Natural killer cell (primary cell): Measurements from ENCODE around the gene NCEH1. TPM values are rescaled to one million over a fixed set of nuclear protein-coding genes. Genes with fewer than 3 reads are reported as not detected.

Experiments used
- ATAC-seq, 3 donors: fragments of 150-1000 bp in 2 of 3; fragments of 200-7000 bp in 1 of 3; cut with Tn5 transposase; 1 replicate in 1 of 3; 2 replicates in 2 of 3; pipeline ENCODE4 v1.10.0; 2021; ENCODE audit warnings: mild to moderate bottlenecking in 2 of 3, moderate library complexity in 2 of 3
- DNase-seq, 2 donors: peaks; one replicate each; pipeline versions ENCODE4 v3.0.0 to v3.0.0-alpha.2; 2013 to 2021; ENCODE audit warnings: mixed read lengths in 1 of 2
- H3K27ac ChIP-seq: one replicate; pipeline ENCODE4 v1.5.1; 2013; ENCODE audit warnings: mild to moderate bottlenecking, low read length
- H3K27me3 ChIP-seq: one replicate; pipeline ENCODE4 v1.6.1; 2013; ENCODE audit warnings: low read length; ENCODE audit not compliant: control insufficient read depth, insufficient read depth
- H3K36me3 ChIP-seq: one replicate; pipeline ENCODE4 v1.6.1; 2013; ENCODE audit warnings: low read length; ENCODE audit not compliant: control insufficient read depth, insufficient read depth
- H3K4me1 ChIP-seq: one replicate; pipeline ENCODE4 v1.6.1; 2013; ENCODE audit warnings: low read length; ENCODE audit not compliant: control insufficient read depth, insufficient read depth
- H3K4me3 ChIP-seq: one replicate; pipeline ENCODE4 v1.5.1; 2013; ENCODE audit warnings: low read length
- H3K9me3 ChIP-seq: one replicate; pipeline ENCODE4 v1.6.1; 2013; ENCODE audit warnings: low read length; ENCODE audit not compliant: control insufficient read depth, insufficient read depth
- H3K27ac Mint-ChIP-seq, 2 donors: one replicate each; pipeline ENCODE4 v1.8.0; 2022; ENCODE audit warnings: mild to moderate bottlenecking in 2 of 2, mixed read lengths in 2 of 2, moderate library complexity in 1 of 2
- H3K27me3 Mint-ChIP-seq, 2 donors: one replicate each; pipeline ENCODE4 v1.8.0; 2022; ENCODE audit warnings: low read depth in 2 of 2, mixed read lengths in 2 of 2
- H3K36me3 Mint-ChIP-seq: one replicate; pipeline ENCODE4 v1.8.0; 2022; ENCODE audit warnings: mixed read lengths
- H3K4me1 Mint-ChIP-seq, 2 donors: one replicate each; pipeline ENCODE4 v1.8.0; 2022; ENCODE audit warnings: mixed read lengths in 2 of 2
- H3K4me3 Mint-ChIP-seq: one replicate; pipeline ENCODE4 v1.8.0; 2022; ENCODE audit warnings: mild to moderate bottlenecking, moderate library complexity, mixed read lengths
- H3K9me3 Mint-ChIP-seq, 2 donors: one replicate each; pipeline ENCODE4 v1.8.0; 2022; ENCODE audit warnings: mixed read lengths in 2 of 2
- WGBS: methylation state at CpG from one replicate; pipeline ENCODE4 v1.1.7; 2013; ENCODE audit warnings: missing lambda C conversion rate; ENCODE audit not compliant: insufficient coverage; 5-methylcytosine and 5-hydroxymethylcytosine counted together
- intact Hi-C: fragments of 100-400 bp; cut with micrococcal nuclease; formaldehyde crosslinking; loops from one replicate; pipeline ENCODE4 v1.14.2; 2022
- total RNA-seq, 4 donors: library from RNA; stranded (reverse); fragments of 120-200 nt in 1 of 4; gene quantifications; one replicate each; pipeline versions ENCODE4 v1.2.3 to v1.2.4, GENCODE V29; 2013 to 2022
- TF ChIP-seq, protein P1 (sequence below): fragments of 200-600 bp; IDR thresholded peaks from one replicate; pipeline ENCODE4 v1.8.0; 2022; ENCODE audit warnings: antibody characterized with exemption

NCEH1 gene
- total RNA-seq, 3 donors from 2014 or later (not counting 1 experiment from before 2014, with no cell fraction given) = 3.5 to 6.8 (median 5.3) TPM

DNA sequence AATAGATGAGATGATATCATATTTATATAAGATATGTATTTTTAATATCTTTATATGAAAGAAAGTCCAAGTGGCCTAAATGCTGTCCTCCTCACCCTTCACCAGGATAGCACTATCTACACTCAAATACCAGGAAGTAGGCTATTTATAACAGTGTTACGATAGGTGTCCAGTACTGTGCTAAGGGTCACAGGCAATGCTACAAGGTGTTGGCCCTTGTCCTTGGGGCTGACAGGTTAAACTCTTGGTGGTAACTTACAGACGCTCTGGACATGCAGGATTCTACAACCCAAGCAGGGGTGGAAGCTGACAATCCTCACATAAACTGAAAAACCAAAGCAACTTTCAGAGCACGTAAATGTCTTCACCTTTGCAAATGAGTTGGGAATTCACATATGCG, 22.3 kb downstream of the NCEH1 start:
- H3K27ac Mint-ChIP-seq = no peak overlapping the region
- no peaks in the 10 kb centered on the region for H3K27me3 Mint-ChIP-seq
- peaks cover 21 to 24% of the 10 kb centered on the region in 2 donors for H3K4me1 Mint-ChIP-seq
- intact Hi-C loops = no loop called here
- 89% methylated on average over 4 of the region's 4 CpGs for WGBS
- Histone ChIP-seq H3K4me3 (no peak overlapping the region), H3K36me3 (no peaks in the 10 kb centered on the region), H3K9me3 (no peaks in the 10 kb centered on the region), H3K27ac (no peak overlapping the region), H3K27me3 (no peaks in the 10 kb centered on the region), H3K4me1 (peaks cover 5% of the 10 kb centered on the region)
- no peak overlapping the region for H3K4me3 Mint-ChIP-seq
- H3K9me3 Mint-ChIP-seq = no peaks in the 10 kb centered on the region
- no peaks in the 10 kb centered on the region for H3K36me3 Mint-ChIP-seq
- no peak for ATAC-seq
- no peak for DNase-seq
- TF ChIP-seq, protein P1, sequence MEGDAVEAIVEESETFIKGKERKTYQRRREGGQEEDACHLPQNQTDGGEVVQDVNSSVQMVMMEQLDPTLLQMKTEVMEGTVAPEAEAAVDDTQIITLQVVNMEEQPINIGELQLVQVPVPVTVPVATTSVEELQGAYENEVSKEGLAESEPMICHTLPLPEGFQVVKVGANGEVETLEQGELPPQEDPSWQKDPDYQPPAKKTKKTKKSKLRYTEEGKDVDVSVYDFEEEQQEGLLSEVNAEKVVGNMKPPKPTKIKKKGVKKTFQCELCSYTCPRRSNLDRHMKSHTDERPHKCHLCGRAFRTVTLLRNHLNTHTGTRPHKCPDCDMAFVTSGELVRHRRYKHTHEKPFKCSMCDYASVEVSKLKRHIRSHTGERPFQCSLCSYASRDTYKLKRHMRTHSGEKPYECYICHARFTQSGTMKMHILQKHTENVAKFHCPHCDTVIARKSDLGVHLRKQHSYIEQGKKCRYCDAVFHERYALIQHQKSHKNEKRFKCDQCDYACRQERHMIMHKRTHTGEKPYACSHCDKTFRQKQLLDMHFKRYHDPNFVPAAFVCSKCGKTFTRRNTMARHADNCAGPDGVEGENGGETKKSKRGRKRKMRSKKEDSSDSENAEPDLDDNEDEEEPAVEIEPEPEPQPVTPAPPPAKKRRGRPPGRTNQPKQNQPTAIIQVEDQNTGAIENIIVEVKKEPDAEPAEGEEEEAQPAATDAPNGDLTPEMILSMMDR = no peak

DNA sequence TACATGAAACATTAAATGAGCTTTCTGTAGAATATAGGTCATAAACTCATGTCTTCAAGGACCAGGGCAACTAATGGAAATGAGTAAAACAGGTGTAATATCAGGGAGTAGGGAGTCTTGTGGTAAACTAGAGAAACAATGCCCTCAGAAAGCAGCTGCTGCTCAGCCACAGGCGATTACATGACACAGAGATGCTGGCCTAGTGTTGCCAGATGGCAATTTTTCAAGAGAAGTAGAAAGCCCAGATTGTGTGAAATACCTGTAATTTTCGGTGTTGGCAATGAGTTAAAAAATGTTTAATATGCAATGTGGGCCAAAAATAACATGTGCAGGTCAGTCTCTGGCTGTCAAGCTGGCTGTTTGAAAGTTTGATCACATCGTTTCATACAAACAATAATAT, 23.4 kb downstream of the NCEH1 start:
- no peaks in the 10 kb centered on the region for H3K27me3 ChIP-seq
- no peaks in the 10 kb centered on the region for H3K36me3 Mint-ChIP-seq
- no peaks in the 10 kb centered on the region for H3K9me3 Mint-ChIP-seq
- peaks cover 11 to 14% of the 10 kb centered on the region in 2 donors for H3K4me1 Mint-ChIP-seq
- H3K4me3 ChIP-seq = no peak overlapping the region
- no peak for ATAC-seq
- H3K36me3 ChIP-seq = no peaks in the 10 kb centered on the region
- TF ChIP-seq, protein P1 = no peak
- H3K27me3 Mint-ChIP-seq = no peaks in the 10 kb centered on the region
- no peak for DNase-seq
- H3K27ac ChIP-seq = no peak overlapping the region
- WGBS = 99% methylated on average over 3 of the region's 3 CpGs
- H3K9me3 ChIP-seq = no peaks in the 10 kb centered on the region
- H3K27ac Mint-ChIP-seq = no peak overlapping the region
- no peak overlapping the region for H3K4me3 Mint-ChIP-seq
- peaks cover 4% of the 10 kb centered on the region for H3K4me1 ChIP-seq
- intact Hi-C loops = no loop called here

DNA sequence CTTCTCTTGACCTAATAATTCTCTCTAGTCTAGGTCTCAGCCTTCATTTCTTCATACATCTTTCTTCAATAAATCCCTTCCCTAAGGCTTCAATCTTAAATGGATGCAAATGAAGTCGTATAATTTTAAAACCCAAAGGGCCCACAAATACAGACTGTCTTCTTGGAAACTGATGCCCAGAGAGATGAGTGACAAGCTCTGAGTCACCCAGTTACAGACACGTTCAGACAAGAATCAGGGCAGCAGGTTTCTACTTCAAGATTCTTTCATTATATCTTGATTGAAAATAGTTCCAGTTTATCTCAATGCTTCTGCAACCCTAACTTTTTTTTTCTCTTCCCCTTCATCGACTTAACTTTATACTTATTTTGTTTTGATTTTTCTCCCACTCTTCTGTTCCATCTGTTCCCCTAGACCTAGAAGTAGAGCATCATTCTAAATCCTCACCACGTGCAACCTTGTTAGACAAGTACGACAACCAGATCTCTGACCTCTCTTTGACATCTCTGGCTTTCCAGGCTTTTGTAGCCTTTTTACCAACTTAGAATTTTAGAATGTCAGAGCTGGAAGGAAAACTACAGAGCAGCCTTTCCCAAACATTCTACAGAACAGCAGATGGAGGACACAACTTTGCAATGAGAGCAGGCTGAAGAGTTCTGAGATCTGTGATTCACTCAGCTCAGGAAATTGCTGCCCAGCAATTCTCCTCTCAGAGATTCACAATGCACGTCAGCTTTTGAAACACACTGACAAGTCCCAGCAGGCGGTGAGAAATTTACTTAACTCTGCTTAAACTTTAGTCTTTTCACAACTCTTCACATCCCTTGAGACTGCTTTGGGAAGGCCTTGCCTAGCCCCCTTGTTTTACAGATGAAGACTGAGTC, 25.3 kb downstream of the NCEH1 start:
- 81% methylated on average over 7 of the region's 7 CpGs for WGBS
- Mint-ChIP-seq H3K27me3 (no peaks in the 10 kb centered on the region), H3K27ac (no peak overlapping the region), H3K4me3 (no peak overlapping the region), H3K36me3 (no peaks in the 10 kb centered on the region), H3K4me1 (peaks cover 12 to 14% of the 10 kb centered on the region in 2 donors), H3K9me3 (no peaks in the 10 kb centered on the region)
- H3K4me1 ChIP-seq = no peaks in the 10 kb centered on the region
- no peaks in the 10 kb centered on the region for H3K36me3 ChIP-seq
- TF ChIP-seq, protein P1 = no peak
- ATAC-seq (no peak), DNase-seq (no peak)
- H3K4me3 ChIP-seq = no peak overlapping the region
- H3K27me3 ChIP-seq = no peaks in the 10 kb centered on the region
- no peak overlapping the region for H3K27ac ChIP-seq
- H3K9me3 ChIP-seq = no peaks in the 10 kb centered on the region
- intact Hi-C loops = no loop called here

DNA sequence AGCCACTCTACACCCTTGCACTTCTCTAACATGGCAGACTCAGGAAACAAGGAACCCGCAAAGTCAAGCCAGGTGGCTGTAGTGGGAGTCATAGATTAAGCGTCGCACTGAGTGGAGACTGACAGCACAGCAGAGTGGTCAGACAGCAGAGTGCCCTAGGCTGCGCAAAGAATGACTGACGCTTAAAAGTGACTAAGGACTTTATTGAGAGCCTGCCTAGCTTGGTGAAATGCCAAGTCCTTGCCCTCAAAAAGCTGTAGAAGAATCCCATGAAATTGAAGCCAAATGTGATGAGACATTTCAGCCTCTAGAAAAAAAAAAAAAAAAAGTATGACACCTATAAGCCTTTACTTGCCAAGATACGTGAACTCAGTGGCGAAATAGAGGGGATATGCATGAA, 30.2 kb downstream of the NCEH1 start:
- no peaks in the 10 kb centered on the region for H3K36me3 ChIP-seq
- Mint-ChIP-seq H3K4me1 (peaks cover 12 to 19% of the 10 kb centered on the region in 2 donors), H3K27ac (no peak overlapping the region), H3K4me3 (no peak overlapping the region), H3K36me3 (no peaks in the 10 kb centered on the region), H3K9me3 (no peaks in the 10 kb centered on the region), H3K27me3 (no peaks in the 10 kb centered on the region)
- 99% methylated on average over 7 of the region's 7 CpGs for WGBS
- H3K27me3 ChIP-seq = no peaks in the 10 kb centered on the region
- H3K4me3 ChIP-seq = no peak overlapping the region
- TF ChIP-seq, protein P1 = no peak
- no peaks in the 10 kb centered on the region for H3K4me1 ChIP-seq
- H3K27ac ChIP-seq = no peak overlapping the region
- intact Hi-C loops = no loop called here
- DNase-seq (no peak), ATAC-seq (no peak)
- no peaks in the 10 kb centered on the region for H3K9me3 ChIP-seq
